ENCODE results near the gene TMEM263. TPM values are rescaled to one million over a fixed set of nuclear protein-coding genes. Genes with fewer than 3 reads are reported as not detected.

The TMEM263 gene
- total and polyA plus RNA-seq, 2 donors = 25.3 to 46.4 TPM

- H3K27ac ChIP-seq (ENCODE audit: low read depth in 1 of 2, low read length in 1 of 2) = no peak overlapping the region
- no peak for DNase-seq (ENCODE audit: low read depth in 6 of 9, low spot score in 9 of 9)
- no peaks in the 10 kb centered on the region for H3K9me3 ChIP-seq (ENCODE audit: control insufficient read depth in 2 of 2, insufficient read depth in 1 of 2, low read length in 1 of 2)
- peaks cover 8 to 31% of the 10 kb centered on the region in 2 donors for H3K36me3 ChIP-seq (ENCODE audit: control insufficient read depth in 2 of 2, insufficient read depth in 2 of 2, low read length in 1 of 2)
- no peak overlapping the region for H3K4me3 ChIP-seq (ENCODE audit: low read length in 2 of 2)
- 99% methylated on average over 3 of the region's 3 CpGs for WGBS
- peaks cover 0 to 3% of the 10 kb centered on the region in 2 donors for H3K4me1 ChIP-seq (ENCODE audit: control insufficient read depth in 2 of 2, insufficient read depth in 2 of 2, low read length in 2 of 2)
- no peaks in the 10 kb centered on the region for H3K27me3 ChIP-seq (ENCODE audit: control insufficient read depth in 2 of 2, insufficient read depth in 1 of 2, low read length in 1 of 2)
Observed at GRCh38 chr12:106975993-106976658, 20.4 kb downstream of the TMEM263 start.

GRCh38 chr12:106976668-106977067, 21.0 kb downstream of the TMEM263 start:
- 100% methylated on average over 1 of the region's 1 CpG for WGBS
- Histone ChIP-seq H3K4me1 (ENCODE audit: control insufficient read depth in 2 of 2, insufficient read depth in 2 of 2, low read length in 2 of 2) (peaks cover 0 to 3% of the 10 kb centered on the region in 2 donors), H3K27ac (ENCODE audit: low read depth in 1 of 2, low read length in 1 of 2) (no peak overlapping the region)

GRCh38 chr12:106978035-106978800, 22.5 kb downstream of the TMEM263 start:
- 92% methylated on average over 9 of the region's 9 CpGs for WGBS

More at GRCh38 chr12:106976668-106977067, 21.0 kb downstream of the TMEM263 start:
- H3K4me3 ChIP-seq (ENCODE audit: low read length in 2 of 2) = no peak overlapping the region
- no peak for DNase-seq (ENCODE audit: low read depth in 6 of 9, low spot score in 9 of 9)
- no peaks in the 10 kb centered on the region for H3K9me3 ChIP-seq (ENCODE audit: control insufficient read depth in 2 of 2, insufficient read depth in 1 of 2, low read length in 1 of 2)
- H3K27me3 ChIP-seq (ENCODE audit: control insufficient read depth in 2 of 2, insufficient read depth in 1 of 2, low read length in 1 of 2) = no peaks in the 10 kb centered on the region
- H3K36me3 ChIP-seq (ENCODE audit: control insufficient read depth in 2 of 2, insufficient read depth in 2 of 2, low read length in 1 of 2) = peaks cover 8 to 26% of the 10 kb centered on the region in 2 donors

GRCh38 chr12:106980944-106981343, 25.2 kb downstream of the TMEM263 start:
- WGBS = 94% methylated on average over 7 of the region's 7 CpGs
- no peak overlapping the region for H3K27ac ChIP-seq (ENCODE audit: low read depth in 1 of 2, low read length in 1 of 2)
- H3K36me3 ChIP-seq (ENCODE audit: control insufficient read depth in 2 of 2, insufficient read depth in 2 of 2, low read length in 1 of 2) = peaks cover 12 to 20% of the 10 kb centered on the region in 2 donors
- H3K9me3 ChIP-seq (ENCODE audit: control insufficient read depth in 2 of 2, insufficient read depth in 1 of 2, low read length in 1 of 2) = no peaks in the 10 kb centered on the region
- DNase-seq (ENCODE audit: low read depth in 6 of 9, low spot score in 9 of 9) = no peak
- H3K27me3 ChIP-seq (ENCODE audit: control insufficient read depth in 2 of 2, insufficient read depth in 1 of 2, low read length in 1 of 2) = no peaks in the 10 kb centered on the region
- peaks cover 3 to 15% of the 10 kb centered on the region in 2 donors for H3K4me1 ChIP-seq (ENCODE audit: control insufficient read depth in 2 of 2, insufficient read depth in 2 of 2, low read length in 2 of 2)
- no peak overlapping the region for H3K4me3 ChIP-seq (ENCODE audit: low read length in 2 of 2)

More at GRCh38 chr12:106978035-106978800, 22.5 kb downstream of the TMEM263 start:
- Histone ChIP-seq H3K4me1 (ENCODE audit: control insufficient read depth in 2 of 2, insufficient read depth in 2 of 2, low read length in 2 of 2) (peaks cover 0 to 3% of the 10 kb centered on the region in 2 donors), H3K4me3 (ENCODE audit: low read length in 2 of 2) (no peak overlapping the region), H3K36me3 (ENCODE audit: control insufficient read depth in 2 of 2, insufficient read depth in 2 of 2, low read length in 1 of 2) (peaks cover 11 to 23% of the 10 kb centered on the region in 2 donors), H3K9me3 (ENCODE audit: control insufficient read depth in 2 of 2, insufficient read depth in 1 of 2, low read length in 1 of 2) (no peaks in the 10 kb centered on the region), H3K27ac (ENCODE audit: low read depth in 1 of 2, low read length in 1 of 2) (no peak overlapping the region), H3K27me3 (ENCODE audit: control insufficient read depth in 2 of 2, insufficient read depth in 1 of 2, low read length in 1 of 2) (no peaks in the 10 kb centered on the region)
- DNase-seq (ENCODE audit: low read depth in 6 of 9, low spot score in 9 of 9) = no peak

GRCh38 chr12:106981788-106982187, 26.1 kb downstream of the TMEM263 start:
- no peak overlapping the region for H3K27ac ChIP-seq (ENCODE audit: low read depth in 1 of 2, low read length in 1 of 2)
- 97% methylated on average over 3 of the region's 3 CpGs for WGBS
- H3K27me3 ChIP-seq (ENCODE audit: control insufficient read depth in 2 of 2, insufficient read depth in 1 of 2, low read length in 1 of 2) = no peaks in the 10 kb centered on the region
- no peak for DNase-seq (ENCODE audit: low read depth in 6 of 9, low spot score in 9 of 9)
- H3K4me3 ChIP-seq (ENCODE audit: low read length in 2 of 2) = no peak overlapping the region
- no peaks in the 10 kb centered on the region for H3K9me3 ChIP-seq (ENCODE audit: control insufficient read depth in 2 of 2, insufficient read depth in 1 of 2, low read length in 1 of 2)
- H3K36me3 ChIP-seq (ENCODE audit: control insufficient read depth in 2 of 2, insufficient read depth in 2 of 2, low read length in 1 of 2) = peaks cover 10 to 15% of the 10 kb centered on the region in 2 donors
- peaks cover 3 to 19% of the 10 kb centered on the region in 2 donors for H3K4me1 ChIP-seq (ENCODE audit: control insufficient read depth in 2 of 2, insufficient read depth in 2 of 2, low read length in 2 of 2)

- Histone ChIP-seq H3K4me3 (ENCODE audit: low read length in 2 of 2) (no peak overlapping the region), H3K27me3 (ENCODE audit: control insufficient read depth in 2 of 2, insufficient read depth in 1 of 2, low read length in 1 of 2) (no peaks in the 10 kb centered on the region), H3K27ac (ENCODE audit: low read depth in 1 of 2, low read length in 1 of 2) (no peak overlapping the region), H3K9me3 (ENCODE audit: control insufficient read depth in 2 of 2, insufficient read depth in 1 of 2, low read length in 1 of 2) (no peaks in the 10 kb centered on the region), H3K4me1 (ENCODE audit: control insufficient read depth in 2 of 2, insufficient read depth in 2 of 2, low read length in 2 of 2) (peaks cover 3 to 20% of the 10 kb centered on the region in 2 donors), H3K36me3 (ENCODE audit: control insufficient read depth in 2 of 2, insufficient read depth in 2 of 2, low read length in 1 of 2) (peaks cover 10 to 15% of the 10 kb centered on the region in 2 donors)
- no peak for DNase-seq (ENCODE audit: low read depth in 6 of 9, low spot score in 9 of 9)
- 100% methylated on average over 1 of the region's 1 CpG for WGBS
Observed at GRCh38 chr12:106982229-106982628, 26.5 kb downstream of the TMEM263 start.

GRCh38 chr12:106984588-106985137, 29.0 kb downstream of the TMEM263 start:
- no peak overlapping the region for H3K4me3 ChIP-seq (ENCODE audit: low read length in 2 of 2)
- H3K27me3 ChIP-seq (ENCODE audit: control insufficient read depth in 2 of 2, insufficient read depth in 1 of 2, low read length in 1 of 2) = no peaks in the 10 kb centered on the region
- DNase-seq (ENCODE audit: low read depth in 6 of 9, low spot score in 9 of 9) = no peak
- H3K36me3 ChIP-seq (ENCODE audit: control insufficient read depth in 2 of 2, insufficient read depth in 2 of 2, low read length in 1 of 2) = peaks cover 6 to 7% of the 10 kb centered on the region in 2 donors
- no peak overlapping the region for H3K27ac ChIP-seq (ENCODE audit: low read depth in 1 of 2, low read length in 1 of 2)
- WGBS = 97% methylated on average over 6 of the region's 6 CpGs
- peaks cover 3 to 23% of the 10 kb centered on the region in 2 donors for H3K4me1 ChIP-seq (ENCODE audit: control insufficient read depth in 2 of 2, insufficient read depth in 2 of 2, low read length in 2 of 2)
- H3K9me3 ChIP-seq (ENCODE audit: control insufficient read depth in 2 of 2, insufficient read depth in 1 of 2, low read length in 1 of 2) = no peaks in the 10 kb centered on the region

- Histone ChIP-seq H3K4me1 (ENCODE audit: control insufficient read depth in 2 of 2, insufficient read depth in 2 of 2, low read length in 2 of 2) (peaks cover 3 to 23% of the 10 kb centered on the region in 2 donors), H3K27me3 (ENCODE audit: control insufficient read depth in 2 of 2, insufficient read depth in 1 of 2, low read length in 1 of 2) (no peaks in the 10 kb centered on the region), H3K36me3 (ENCODE audit: control insufficient read depth in 2 of 2, insufficient read depth in 2 of 2, low read length in 1 of 2) (peaks cover 6 to 7% of the 10 kb centered on the region in 2 donors), H3K27ac (ENCODE audit: low read depth in 1 of 2, low read length in 1 of 2) (no peak overlapping the region), H3K9me3 (ENCODE audit: control insufficient read depth in 2 of 2, insufficient read depth in 1 of 2, low read length in 1 of 2) (no peaks in the 10 kb centered on the region), H3K4me3 (ENCODE audit: low read length in 2 of 2) (no peak overlapping the region)
- 98% methylated on average over 5 of the region's 5 CpGs for WGBS
- no peak for DNase-seq (ENCODE audit: low read depth in 6 of 9, low spot score in 9 of 9)
Observed at GRCh38 chr12:106985479-106985878, 29.8 kb downstream of the TMEM263 start.

- Histone ChIP-seq H3K27me3 (ENCODE audit: control insufficient read depth in 2 of 2, insufficient read depth in 1 of 2, low read length in 1 of 2) (no peaks in the 10 kb centered on the region), H3K36me3 (ENCODE audit: control insufficient read depth in 2 of 2, insufficient read depth in 2 of 2, low read length in 1 of 2) (peaks cover 6 to 7% of the 10 kb centered on the region in 2 donors), H3K4me3 (ENCODE audit: low read length in 2 of 2) (peak overlapping the region; percentile 67 to 93), H3K9me3 (ENCODE audit: control insufficient read depth in 2 of 2, insufficient read depth in 1 of 2, low read length in 1 of 2) (no peaks in the 10 kb centered on the region), H3K4me1 (ENCODE audit: control insufficient read depth in 2 of 2, insufficient read depth in 2 of 2, low read length in 2 of 2) (peaks cover 3 to 20% of the 10 kb centered on the region in 2 donors), H3K27ac (ENCODE audit: low read depth in 1 of 2, low read length in 1 of 2) (peak overlapping the region in 1 of 2 donors; percentile 74)
- no peak for DNase-seq (ENCODE audit: low read depth in 6 of 9, low spot score in 9 of 9)
- WGBS = 37% methylated on average over 4 of the region's 4 CpGs
Observed at GRCh38 chr12:106986135-106986534, 30.4 kb downstream of the TMEM263 start.

Data from thymus (tissue), 11 donors.